Measurements from ENCODE around the gene RNF146. TPM values are rescaled to one million over a fixed set of nuclear protein-coding genes. Genes with fewer than 3 reads are reported as not detected.
"Not testable (repeated sequence)": the region's sequence is repeated elsewhere in the genome, so short reads cannot be mapped to it uniquely, and the experiment has no call there.

Gene RNF146
- 72.2 TPM for total RNA-seq

GRCh38 chr6:127266178-127266891 is at the start of gene RNF146:
TSS of gene RNF146 (plus strand) at chr6:127266864. CDS start at chr6:127280339, 13,475 bp downstream.
- intact Hi-C loops (cut with DNase I): no loop called here
- DNase-seq (ENCODE audit: low spot score): peak; percentile 90
- peak; percentile 96 for ATAC-seq

GRCh38 chr6:127219869-127220268 is 46.8 kb upstream of the RNF146 start:
- no peak for DNase-seq (ENCODE audit: low spot score)

GRCh38 chr6:127221201-127221600 is 45.5 kb upstream of the RNF146 start:
- no peak for DNase-seq (ENCODE audit: low spot score)
- peak; percentile 93 for ATAC-seq
- intact Hi-C loops (cut with DNase I): no loop called here

More at GRCh38 chr6:127219869-127220268, 46.8 kb upstream of the RNF146 start:
- peak; percentile 82 for ATAC-seq
- intact Hi-C loops (cut with DNase I): no loop called here

- intact Hi-C loops (cut with DNase I): no loop called here
- DNase-seq (ENCODE audit: low spot score) (no peak), ATAC-seq (no peak)
Measured at GRCh38 chr6:127222418-127222817, 44.2 kb upstream of the RNF146 start.

- no peak for ATAC-seq
- intact Hi-C loops (cut with DNase I): no loop called here
- no peak for DNase-seq (ENCODE audit: low spot score)
Measured at GRCh38 chr6:127225497-127225896, 41.2 kb upstream of the RNF146 start.

GRCh38 chr6:127233819-127234218 is 32.8 kb upstream of the RNF146 start:
- DNase-seq (ENCODE audit: low spot score); ATAC-seq; intact Hi-C loops (cut with DNase I): not testable (repeated sequence)

GRCh38 chr6:127243501-127243900 is 23.2 kb upstream of the RNF146 start:
- DNase-seq (ENCODE audit: low spot score) (no peak), ATAC-seq (no peak)
- intact Hi-C loops (cut with DNase I): no loop called here

- ATAC-seq (no peak), DNase-seq (ENCODE audit: low spot score) (no peak)
- intact Hi-C loops (cut with DNase I): no loop called here
Measured at GRCh38 chr6:127247114-127248096, 19.3 kb upstream of the RNF146 start.

- intact Hi-C loops (cut with DNase I): no loop called here
- ATAC-seq: no peak
Measured at GRCh38 chr6:127249621-127250020, 17.0 kb upstream of the RNF146 start.

GRCh38 chr6:127255286-127255685 is 11.4 kb upstream of the RNF146 start:
- intact Hi-C loops (cut with DNase I): no loop called here
- ATAC-seq: no peak
- DNase-seq (ENCODE audit: low spot score): no peak

More at GRCh38 chr6:127249621-127250020, 17.0 kb upstream of the RNF146 start:
- DNase-seq (ENCODE audit: low spot score): no peak

- intact Hi-C loops (cut with DNase I): no loop called here
- ATAC-seq: no peak
- no peak for DNase-seq (ENCODE audit: low spot score)
Measured at GRCh38 chr6:127262896-127263295, 3.8 kb upstream of the RNF146 start.

- ATAC-seq (no peak), DNase-seq (ENCODE audit: low spot score) (no peak)
- intact Hi-C loops (cut with DNase I): no loop called here
Measured at GRCh38 chr6:127263481-127263880, 3.2 kb upstream of the RNF146 start.

- intact Hi-C loops (cut with DNase I): no loop called here
- DNase-seq (ENCODE audit: low spot score) (peak; percentile 72), ATAC-seq (peak; percentile 83)
Measured at GRCh38 chr6:127266892-127267645, 405 bp downstream of the RNF146 start.

GRCh38 chr6:127267646-127268625 is 1.3 kb downstream of the RNF146 start:
- ATAC-seq (no peak), DNase-seq (ENCODE audit: low spot score) (no peak)
- intact Hi-C loops (cut with DNase I): no loop called here

- intact Hi-C loops (cut with DNase I): no loop called here
- ATAC-seq (no peak), DNase-seq (ENCODE audit: low spot score) (no peak)
Measured at GRCh38 chr6:127272576-127272975, 5.9 kb downstream of the RNF146 start.

- DNase-seq (ENCODE audit: low spot score) (no peak), ATAC-seq (no peak)
- intact Hi-C loops (cut with DNase I): no loop called here
Measured at GRCh38 chr6:127273499-127273898, 6.8 kb downstream of the RNF146 start.

GRCh38 chr6:127276331-127276730 is 9.7 kb downstream of the RNF146 start:
- intact Hi-C loops (cut with DNase I): no loop called here
- no peak for DNase-seq (ENCODE audit: low spot score)
- no peak for ATAC-seq

Data from sciatic nerve (tissue), 2 donors.